Hematopoietic multipotent progenitor cell (in vitro differentiated cells): Measurements from ENCODE around the gene CAMK2B. TPM values are rescaled to one million over a fixed set of nuclear protein-coding genes. Genes with fewer than 3 reads are reported as not detected.
A peak's percentile ranks its signal among the peaks of the same experiment; 100 is the strongest.
"Not testable (repeated sequence)": the region's sequence is repeated elsewhere in the genome, so short reads cannot be mapped to it uniquely, and the experiment has no call there.

Source experiments
- DNase-seq, 3 donors: peaks; one replicate each; pipeline ENCODE4 v3.0.0-alpha.2; 2011 to 2015; ENCODE audit warnings: low read depth in 2 of 3, low spot score in 2 of 3
- total RNA-seq: library from RNA; depleted of rRNA; stranded (reverse); fragments of >200 nt; gene quantifications from one replicate; pipeline ENCODE4 v1.2.3, GENCODE V29; 2012

CAMK2B gene
- total RNA-seq, 1 donor: under 0.01 TPM

DNA sequence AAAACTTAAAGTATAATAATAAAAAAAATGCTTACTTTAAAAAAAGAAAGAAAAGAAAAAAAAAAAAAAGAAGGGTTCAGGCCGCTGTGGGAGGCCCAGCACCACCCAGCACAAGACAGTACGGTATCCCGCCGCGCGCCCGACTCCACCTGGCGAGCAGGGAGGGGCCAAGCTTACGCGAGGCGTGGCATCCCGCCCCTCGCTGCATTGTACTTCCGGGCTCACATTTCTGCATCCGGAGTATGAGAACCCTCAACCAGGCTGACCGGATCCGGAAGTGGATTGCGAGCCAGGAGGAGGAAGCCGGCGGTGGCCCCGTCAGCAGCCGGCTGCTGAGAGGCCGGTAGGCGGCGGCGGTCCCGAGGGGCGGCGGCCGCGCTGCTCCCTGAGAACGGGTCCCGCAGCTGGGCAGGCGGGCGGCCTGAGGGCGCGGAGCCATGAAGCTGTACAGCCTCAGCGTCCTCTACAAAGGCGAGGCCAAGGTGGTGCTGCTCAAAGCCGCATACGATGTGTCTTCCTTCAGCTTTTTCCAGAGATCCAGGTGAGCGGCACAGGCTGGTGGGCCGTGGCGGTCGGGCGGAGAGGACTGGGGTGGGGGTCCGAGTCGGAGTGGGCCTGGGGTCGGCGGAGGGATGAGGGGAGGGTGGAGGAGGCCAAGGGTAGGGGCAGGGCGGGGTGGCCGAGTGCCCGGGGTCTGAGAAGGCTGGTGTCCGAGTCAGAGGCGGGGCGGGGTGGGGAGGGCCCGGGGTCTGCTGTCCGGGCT lies 124.5 kb downstream of the CAMK2B start, which contains the start of gene YKT6:
Gene YKT6 (plus strand): TSS at position 280 of the 763 bp plus-strand sequence. CDS start 158 bp downstream, at position 438.
- DNase-seq: peak; percentile 83 to 97 (median 95)

DNA sequence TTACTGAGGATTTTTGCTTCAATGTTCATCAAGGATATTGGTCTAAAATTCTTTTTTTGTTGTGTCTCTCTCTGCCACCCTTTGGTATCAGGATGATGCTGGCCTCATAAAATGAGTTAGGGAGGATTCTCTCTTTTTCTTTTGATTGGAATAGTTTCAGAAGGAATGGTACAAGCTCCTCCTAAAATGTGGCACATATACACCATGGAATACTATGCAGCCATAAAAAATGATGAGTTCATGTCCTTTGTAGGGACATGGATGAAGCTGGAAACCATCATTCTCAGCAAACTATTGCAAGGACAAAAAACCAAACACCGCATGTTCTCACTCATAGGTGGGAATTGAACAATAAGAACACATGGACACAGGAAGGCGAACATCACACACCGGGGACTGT lies 125.2 kb downstream of the CAMK2B start:
- not testable (repeated sequence) for DNase-seq

DNA sequence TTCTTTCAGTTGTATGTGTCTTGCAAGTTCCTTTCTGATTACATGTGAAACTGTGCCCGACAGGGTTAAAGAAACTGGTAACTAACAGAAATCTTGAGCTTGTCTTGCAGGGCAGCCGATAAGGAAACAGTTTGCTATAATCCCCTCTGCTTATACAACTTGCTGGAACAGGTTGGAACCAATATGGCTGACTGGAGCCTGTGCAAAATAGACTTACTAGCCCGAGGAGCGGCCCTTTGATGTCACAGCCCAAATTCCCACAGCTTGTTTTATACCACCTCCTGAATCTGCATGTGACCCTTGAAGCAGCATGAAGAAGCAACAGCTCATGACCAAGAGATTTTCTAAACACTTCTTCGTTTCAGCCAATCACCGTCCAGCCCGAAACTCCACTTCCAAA lies 127.9 kb downstream of the CAMK2B start:
- no peak for DNase-seq

DNA sequence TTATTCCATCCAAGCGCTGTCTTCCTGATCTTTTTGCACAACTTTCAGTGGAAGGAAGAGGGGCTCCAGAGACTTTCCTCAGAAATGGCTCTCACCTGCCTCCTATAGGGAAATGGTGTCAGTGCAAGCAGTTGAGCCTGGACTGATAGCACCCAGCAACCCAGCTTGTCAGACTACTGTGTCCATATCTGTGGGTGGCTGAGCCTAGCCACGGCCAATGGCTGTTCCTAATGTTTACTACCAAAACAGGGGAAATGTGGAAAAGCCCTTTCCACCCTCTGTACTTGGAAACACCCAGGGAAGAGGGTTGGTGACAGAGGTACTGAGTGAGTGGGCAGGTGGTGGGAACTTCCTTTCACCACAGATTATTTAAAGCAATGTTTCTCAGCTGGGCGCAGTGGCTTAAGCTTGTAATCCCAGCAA lies 128.9 kb downstream of the CAMK2B start:
- peak in 2 of 3 donors; percentile 34 to 61 for DNase-seq

DNA sequence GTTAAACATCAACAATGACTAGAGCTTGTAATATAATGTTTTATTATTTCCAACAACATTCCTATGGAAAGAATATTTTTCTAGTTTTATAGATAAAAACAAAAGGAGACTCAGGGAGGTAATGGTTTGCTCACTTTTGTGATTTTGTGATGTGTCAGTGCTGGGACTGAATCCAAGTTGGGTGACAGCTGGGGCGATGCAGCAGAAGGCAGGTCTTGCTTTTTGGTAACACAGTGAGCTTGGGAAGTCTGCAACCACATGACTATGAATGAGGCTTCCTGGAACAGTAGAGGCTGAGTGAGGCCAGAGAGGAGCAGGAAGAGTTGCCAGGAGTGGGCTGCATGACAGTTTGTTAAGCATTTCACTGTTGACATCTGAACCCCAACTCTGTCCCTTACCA lies 129.5 kb downstream of the CAMK2B start:
- no peak for DNase-seq

DNA sequence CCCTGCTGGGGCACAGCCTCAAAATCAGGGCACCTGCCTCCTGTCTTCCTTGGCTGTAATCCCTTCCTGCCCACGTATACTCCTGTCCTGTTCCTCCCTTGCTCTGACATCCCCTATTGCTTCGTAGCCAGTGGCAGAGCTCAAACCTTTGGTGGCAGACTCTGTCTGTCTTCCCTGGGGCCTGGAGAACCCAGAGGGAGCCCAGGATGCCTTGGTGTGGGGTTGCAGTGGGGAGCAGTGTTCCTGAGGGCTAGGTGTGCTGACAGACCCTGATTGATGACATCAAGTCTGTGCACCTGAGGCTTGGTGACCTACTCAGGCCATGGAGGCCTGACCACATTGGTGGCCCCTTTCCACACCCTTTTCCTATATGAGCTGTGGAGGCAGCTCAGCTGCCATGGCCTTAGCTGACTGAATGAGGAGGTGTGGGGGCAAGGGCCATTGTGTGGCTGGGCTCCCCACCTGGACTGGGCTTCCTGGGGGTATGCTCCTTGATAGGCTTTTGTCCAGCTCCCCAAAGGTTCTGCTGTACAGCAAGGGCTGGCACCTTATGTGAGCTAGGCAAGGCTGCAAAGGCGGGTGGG lies 130.7 kb downstream of the CAMK2B start:
- no peak for DNase-seq

DNA sequence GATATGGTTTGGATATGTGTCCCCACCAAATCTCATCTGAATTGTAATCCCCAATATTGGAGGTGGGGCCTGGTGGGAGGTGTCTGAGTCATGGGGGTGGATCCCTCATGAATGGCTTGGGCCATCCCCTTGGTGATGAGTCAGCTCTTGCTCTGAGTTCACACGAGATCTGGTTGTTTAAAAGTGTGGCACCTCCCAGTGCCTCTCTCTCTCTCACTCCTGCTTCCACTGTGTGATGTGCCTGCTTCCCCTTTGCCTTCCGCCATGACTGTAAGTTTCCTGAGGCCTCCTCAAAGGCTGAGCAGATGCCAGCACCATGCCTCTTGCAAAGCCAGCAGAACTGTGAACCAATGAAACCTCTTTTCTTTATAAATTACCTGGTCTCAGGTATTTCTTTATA lies 131.3 kb downstream of the CAMK2B start:
- no peak for DNase-seq

DNA sequence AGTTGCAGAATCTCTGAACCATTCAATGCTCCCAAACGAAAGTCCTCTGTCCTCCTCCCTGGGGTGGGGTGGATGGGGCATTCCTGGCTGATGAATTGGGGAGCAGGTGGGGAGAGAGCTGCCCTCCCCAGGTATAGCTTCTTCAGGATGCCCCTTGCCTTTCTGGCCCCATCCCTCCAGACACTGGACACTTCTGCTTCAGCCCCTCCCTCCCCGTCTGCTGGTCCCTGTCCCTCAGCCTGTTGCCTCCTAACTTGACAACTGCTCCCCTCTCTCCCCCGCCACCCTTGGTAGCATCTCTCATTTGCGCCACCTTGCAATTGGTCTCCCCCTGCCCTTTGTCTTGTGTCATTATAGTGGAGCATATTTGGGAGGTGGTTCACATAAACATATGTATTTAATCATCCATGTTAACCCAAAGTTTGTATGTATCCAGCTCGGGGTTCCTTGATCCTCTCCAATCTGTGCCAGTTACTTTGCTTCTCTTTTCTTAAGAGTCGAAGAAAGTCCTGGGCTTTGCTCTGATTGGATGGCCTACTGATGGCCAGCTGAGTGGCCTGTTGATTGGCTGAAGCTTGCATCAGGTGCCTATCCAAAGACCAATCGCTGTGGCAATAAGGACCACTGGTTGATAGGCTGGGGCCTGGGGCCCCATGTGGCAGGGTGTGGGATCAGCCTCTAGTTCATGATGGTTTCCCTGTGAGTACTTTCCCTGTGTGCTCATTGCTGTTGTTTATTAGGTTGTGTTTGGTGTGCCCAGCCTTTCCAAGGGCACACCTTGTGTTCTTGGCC lies 132.2 kb downstream of the CAMK2B start:
- DNase-seq: no peak

DNA sequence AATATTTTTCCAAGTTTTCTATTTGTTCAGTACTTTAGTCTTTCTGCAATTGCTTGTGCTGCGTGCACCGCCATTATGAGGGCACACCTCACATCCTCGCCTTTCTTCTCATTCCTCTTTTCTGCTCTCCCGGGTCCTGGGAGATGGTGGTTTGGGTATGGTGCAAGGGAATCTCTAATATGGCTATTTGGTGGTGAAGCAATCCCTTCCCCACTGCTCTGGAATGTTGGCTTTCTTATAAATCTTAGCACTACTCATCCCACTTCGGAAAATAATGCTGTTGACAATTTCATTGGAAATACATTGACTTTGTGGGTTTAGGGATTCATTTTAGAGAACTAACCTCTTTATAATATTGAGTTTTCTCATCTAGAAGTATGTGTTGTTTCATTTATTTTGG lies 134.2 kb downstream of the CAMK2B start:
- no peak for DNase-seq

DNA sequence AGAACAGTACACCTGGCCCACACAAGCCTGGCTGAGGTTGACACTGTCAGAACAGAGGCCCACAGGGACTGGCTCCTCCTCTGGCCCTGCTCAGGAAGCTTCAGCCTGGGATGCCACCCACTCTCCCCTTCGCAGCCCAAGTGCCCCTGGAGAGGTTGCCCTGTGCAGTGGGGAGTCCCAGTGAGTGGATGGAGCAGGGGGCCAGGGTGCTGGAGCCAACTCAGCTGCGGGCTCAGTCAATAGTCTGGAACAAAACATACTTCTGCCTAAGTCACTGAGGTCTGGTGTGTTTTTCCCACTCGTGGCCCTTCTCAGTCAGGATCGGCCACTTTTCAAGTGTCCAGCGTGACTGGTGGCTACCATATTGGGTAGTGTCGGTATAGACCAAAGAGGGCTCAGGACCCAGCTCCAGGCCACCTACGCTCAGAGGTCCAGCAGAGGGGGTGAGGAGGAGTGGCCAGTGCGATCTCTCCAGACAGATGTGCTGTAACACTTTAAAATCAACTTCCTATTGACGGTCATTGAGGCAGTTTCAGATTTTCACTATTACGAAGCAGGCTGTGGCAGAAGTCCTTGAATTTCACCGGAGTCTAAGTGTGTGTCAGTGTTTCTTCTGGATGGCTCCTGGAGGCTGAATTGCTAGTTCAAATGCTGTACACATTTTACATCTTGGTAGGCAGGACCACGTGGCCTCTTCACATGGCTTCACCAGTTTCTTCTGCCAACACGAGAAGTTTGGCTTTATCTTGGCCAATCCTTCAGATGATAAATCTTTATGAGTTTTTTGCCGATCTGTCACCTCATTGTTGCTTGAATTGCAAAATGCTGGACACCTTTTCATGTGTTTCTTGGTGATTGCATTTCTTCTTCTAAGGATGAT lies 135.2 kb downstream of the CAMK2B start:
- no peak for DNase-seq

DNA sequence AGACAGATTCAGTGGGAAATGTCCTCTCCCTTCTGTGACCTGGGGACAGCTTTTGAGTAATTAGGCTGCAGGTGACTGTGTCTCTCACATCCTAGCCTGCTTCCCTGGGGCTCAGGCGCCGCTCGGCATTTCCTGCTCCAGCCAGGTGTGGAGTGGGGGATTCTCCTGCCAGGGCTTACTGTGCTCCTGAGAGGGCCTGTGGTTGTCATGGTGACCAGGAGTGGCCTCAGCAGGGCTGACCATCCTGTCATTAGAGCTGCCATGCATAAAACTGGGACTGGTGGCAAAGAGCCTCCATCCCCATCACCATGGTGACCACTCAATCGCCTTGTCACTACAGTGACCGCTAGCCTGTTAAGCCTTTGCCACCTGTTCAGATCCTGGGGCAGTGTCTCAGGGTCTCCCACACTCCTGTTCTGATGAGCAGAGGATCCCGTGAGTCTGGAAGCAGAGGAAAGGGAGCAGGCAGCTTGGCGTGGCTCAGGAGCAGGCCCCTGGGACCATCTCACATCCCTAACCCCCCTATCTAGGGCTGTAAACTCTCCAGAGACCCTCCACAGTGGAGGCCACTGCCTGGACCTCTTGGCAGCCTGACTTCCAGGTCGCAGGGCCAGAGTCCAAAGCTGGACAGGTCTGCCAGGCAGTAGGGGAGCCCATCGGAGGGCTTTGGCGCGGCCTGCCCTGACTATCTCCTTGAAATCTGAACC lies 136.0 kb downstream of the CAMK2B start, which contains the start of gene GCK:
Gene GCK (minus strand): TSS at position 154 of the 707 bp plus-strand sequence. CDS start 486 bp downstream, outside the sequence.
- DNase-seq: no peak

DNA sequence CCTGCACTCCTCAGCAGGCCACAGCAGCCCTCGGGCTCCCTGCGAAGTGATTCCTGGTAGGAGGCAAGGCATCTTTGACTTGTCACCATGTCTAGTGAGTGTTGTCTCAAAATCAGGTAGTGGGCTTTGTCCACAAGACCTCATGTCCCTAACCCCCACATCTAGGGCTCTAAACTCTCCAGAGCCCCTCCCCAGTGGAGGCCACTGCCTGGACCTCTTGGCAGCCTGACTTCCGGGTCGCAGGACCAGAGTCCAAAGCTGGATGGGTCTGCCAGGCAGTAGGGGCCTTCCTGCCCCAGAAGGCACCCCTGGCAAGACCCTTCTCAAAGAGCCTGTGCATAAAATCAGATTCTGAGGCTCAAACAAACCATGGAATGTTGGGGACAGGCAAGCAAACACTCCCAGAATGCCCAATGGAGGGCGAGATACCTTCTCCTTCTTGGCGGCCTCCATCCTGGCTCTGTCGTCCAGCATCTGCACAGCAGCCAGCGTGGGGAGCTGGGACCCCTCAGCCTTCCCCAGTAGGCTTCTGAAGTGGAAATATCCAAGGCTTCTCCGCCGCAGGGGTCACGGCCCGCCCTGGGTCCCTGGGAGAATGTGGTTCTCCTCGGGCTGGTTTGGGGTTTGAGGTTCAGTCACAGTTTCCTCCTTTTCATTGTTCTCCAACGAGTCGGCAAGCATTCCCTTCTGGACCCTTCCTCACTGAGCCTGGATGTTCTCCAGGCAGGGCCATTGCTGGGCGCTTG lies 136.7 kb downstream of the CAMK2B start:
- DNase-seq: no peak

DNA sequence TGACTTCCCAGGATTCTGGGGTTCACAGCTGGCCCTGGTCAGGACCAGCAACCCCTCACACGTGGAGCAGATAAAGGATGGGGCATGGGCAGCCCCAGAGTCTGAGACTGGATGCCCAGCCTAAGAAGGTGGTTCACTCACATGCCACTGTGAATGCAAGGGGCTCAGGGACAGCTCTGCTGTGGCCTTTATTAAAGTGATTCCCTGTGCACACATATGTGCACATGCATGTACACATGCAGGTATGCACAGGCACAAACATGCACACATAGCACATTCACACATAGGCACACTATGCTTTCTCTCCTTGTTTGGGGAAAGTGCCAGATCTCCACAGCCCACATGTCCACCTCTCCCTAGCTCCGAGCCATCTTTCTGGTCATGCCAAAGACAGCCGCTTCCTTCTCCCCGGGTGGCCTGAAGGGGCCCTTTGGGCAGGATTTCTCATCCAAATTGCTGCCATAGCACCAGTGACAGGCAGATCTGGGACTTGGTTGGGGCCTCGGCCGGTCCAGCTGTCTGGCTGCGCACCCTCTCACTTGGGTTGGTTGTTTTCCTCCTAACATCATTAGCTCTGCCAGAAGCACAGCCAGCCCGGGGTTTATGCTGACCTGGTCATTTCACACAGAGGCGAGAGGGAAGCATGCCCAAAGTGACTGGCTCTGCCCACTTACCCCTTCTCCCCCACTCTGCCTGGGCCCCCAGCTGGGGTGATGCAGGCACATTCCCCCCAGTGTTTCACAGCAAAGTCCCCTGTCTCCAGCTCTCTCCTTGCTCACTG lies 137.6 kb downstream of the CAMK2B start:
- no peak for DNase-seq

DNA sequence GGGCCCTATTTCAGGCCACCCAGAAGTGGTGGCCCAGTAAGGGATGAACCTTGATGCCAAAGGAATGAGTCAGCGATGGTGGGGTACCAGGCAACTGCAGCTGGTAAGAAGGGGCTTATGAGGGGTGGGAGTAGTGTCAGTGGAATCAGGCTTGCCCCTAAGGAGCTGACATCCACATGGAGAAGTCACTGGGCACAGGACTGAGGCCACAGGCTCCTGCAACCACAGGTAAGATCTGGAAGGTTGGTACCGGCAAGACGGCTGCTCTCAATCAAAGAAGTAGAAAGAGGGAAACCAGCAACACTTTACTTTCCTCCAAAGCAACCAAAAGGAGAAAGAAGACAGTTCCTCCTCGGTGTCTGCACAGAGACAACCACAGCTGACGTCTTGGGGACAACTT lies 138.7 kb downstream of the CAMK2B start:
- no peak for DNase-seq

DNA sequence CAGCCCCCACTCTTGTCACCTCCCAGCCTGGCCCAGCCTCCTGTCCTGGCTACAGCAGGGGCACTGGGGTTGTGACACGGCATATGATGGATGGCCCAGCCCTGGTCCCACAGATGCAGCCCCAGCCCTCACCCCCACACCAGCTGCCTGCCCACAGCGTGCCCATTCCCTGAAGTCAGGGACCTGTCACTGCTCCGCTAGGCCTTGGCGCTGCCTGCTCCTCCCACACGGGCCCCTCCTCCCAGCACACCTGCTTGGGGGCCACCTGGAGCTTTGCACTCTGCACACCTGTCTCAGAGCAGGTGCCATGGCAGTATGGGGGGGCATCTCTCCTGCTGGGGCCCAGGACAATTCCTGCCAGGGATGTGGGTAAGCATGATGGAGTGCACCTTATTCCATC lies 139.7 kb downstream of the CAMK2B start:
- DNase-seq: no peak

DNA sequence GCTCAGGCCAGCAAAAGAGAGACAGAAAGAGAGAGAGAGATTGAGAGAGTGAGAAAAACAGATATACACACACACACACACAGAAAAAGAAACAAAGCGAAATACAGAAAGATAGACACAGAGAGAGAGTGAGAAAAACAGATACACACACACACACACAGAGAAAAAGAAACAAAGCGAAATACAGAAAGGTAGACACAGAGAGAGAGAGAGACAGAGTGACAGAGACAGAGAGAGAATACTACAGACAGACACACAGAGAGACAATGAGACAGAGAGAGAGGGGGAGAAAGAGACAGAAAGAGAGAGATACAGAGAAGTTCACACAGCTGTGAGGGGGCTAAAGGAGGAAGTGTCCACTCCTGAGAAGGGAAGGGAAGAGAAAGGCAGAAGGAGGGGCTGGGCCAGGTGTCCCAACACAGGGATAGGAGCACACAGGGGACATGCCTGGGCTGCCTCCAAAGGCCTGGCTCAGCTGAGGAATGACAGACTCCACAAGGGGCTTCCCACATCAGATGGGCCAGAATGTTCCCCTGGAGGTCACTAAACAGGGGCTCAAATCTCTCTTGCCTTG lies 140.4 kb downstream of the CAMK2B start:
- DNase-seq: no peak

DNA sequence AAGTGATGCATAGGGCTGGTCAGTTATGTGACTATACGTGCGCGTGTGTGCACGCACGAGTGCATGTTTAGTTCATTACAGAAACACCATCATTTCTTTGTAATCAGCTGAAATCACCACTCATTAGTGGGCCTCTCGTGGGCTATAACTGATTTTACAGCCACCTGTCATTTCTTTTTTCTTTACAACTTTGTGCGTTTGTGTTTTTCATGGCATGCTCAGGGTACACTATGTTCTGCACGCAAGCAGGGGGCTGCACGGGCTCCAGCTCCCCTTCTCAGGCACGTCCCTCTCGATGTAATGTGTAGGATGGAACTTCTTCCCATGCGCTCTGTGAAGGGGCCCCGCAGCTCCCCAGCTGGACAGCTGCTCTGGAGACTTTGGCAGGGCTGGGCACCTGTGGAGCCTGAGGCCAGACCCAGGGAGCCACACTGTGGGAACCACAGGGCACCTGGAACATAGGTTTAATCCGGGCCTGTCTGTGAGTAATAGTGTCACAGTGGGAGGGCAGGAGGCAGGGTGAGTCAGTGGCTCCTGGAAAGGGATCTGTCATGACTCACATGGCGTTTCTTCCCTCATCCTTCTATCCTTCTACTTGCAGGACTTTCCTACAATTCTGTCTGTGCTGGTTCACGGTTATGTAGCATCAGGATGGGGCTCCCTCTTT lies 141.1 kb downstream of the CAMK2B start:
- DNase-seq: no peak
